G401.6 (cell line): ENCODE measurements around the gene EMX1.
"Not testable (repeated sequence)": the region's sequence is repeated elsewhere in the genome, so short reads cannot be mapped to it uniquely, and the experiment has no call there.

Experiments
- FAIRE-seq: peaks from 2 replicates; lab custom pipeline; 2012; peaks lifted over from hg19 to GRCh38; lab: Jason Lieb, UNC

Gene EMX1

GRCh38 chr2:72900191-72900825 lies 17.0 kb upstream of the EMX1 start:
- no peak for FAIRE-seq

- no peak for FAIRE-seq
Observed at GRCh38 chr2:72901426-72901825, 15.9 kb upstream of the EMX1 start.

- not testable (repeated sequence) for FAIRE-seq
Observed at GRCh38 chr2:72907369-72907768, 9.9 kb upstream of the EMX1 start.

- FAIRE-seq = no peak
Observed at GRCh38 chr2:72908741-72909140, 8.6 kb upstream of the EMX1 start.

GRCh38 chr2:72911256-72911655 lies 6.1 kb upstream of the EMX1 start:
- FAIRE-seq = no peak

GRCh38 chr2:72913486-72914205 lies 3.7 kb upstream of the EMX1 start:
- FAIRE-seq = no peak

GRCh38 chr2:72914206-72914559 lies 3.1 kb upstream of the EMX1 start:
- no peak for FAIRE-seq

DNA sequence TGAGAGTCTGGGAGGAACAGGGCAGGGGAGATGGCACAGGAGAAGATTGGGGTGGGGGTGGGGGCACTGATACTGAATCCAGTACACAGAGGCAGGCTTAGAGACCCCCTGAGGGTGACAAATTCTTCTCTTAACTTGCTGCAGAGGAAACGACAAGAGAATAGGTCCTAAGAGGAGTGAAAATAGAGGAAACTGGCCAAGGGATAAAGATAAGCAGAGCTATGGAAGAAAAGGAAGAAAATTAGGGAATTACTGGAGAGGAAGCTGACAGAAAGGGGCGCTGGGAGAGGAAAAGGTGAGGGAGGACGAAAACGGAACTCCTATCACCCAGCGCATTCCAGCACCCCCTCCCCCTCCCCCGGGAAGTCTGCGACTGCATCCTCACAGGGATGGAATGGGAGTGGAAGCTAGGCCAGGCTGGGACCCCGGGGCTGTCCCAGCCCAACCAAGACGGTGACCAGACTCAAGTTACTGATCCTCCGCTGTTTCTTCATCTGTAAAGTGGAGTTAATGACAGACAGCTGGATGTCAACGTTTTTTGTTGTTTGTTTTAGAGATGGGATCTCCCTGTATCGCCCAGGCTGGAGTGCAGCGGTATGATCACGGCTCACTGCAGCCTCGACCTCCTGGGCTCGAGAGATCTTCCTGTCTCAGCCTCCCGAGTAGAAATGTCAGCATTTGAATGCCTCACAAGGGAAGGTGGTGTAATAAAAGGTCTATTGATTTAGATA lies 2.6 kb upstream of the EMX1 start:
- no peak for FAIRE-seq

DNA sequence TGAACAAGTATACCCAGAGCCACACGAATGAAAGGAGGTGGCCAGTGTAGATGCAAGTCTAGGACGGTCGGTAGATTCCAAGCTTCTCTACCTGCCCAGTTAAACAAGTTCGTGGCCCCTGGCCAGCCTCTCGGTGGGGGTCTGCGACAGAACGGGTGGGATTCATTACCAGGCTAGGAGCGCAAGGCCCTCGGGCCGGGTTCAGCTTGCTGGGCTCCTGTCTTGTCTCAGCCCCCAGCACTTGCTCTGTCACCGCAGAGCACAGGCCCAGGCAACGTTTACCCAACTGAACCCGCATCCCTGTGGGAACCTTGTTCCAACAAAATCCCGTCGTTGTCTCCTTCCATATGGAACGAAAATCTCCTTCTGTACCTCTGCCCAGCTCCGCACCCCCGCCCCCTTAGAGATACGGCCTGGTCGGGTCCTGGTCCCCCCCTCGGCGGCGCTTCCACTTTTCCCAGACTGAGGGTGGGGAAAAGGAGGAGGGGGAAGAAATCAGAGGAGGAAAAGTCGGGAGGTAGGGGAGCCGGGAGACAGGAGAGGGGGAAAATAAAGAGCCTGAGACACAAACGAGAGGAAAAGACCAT lies 1.9 kb upstream of the EMX1 start:
- no peak for FAIRE-seq

DNA sequence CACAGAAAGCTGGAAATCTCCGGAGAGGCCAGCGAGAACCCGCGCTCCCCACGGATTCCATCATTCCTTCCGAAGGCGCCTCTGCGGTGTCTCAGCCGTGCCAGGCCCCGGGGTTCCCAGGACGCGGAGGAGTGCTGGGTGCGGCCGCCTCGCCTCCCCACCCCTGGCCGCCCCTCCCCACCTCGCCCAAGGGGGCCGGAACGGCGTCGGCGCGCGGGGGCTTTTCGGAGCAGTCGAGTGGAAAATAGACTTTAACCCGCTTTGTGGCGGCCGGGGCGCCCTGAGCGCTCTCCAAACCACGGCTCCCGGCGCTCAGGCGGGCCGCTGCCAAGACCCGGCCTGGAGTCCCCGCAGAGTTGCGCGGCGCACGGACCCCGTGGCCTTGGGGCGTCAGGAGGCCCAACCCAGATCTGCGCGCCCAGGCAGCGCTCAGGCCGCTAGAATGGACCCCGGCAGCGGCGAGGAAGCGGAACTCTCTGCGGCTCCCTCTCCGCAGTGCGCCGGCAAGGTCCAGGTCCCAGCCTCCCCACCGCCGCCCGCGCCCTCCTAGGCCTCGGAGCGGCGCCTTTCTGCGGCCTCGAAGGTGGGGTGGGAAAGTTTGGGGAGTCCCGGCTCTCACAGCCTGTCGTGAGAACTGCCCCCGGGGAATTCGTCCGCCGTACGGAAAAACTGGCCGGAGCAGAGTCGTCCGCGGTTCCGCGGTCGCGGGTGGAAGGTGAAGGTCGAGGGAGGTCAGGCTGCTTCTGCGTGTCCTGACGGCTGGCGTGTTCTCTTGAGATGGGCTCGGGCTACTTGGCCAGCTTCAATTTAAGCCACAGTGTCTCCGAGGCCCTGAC lies 1.2 kb upstream of the EMX1 start:
- no peak for FAIRE-seq

- FAIRE-seq = no peak
Observed at GRCh38 chr2:72916743-72917137, 579 bp upstream of the EMX1 start.

DNA sequence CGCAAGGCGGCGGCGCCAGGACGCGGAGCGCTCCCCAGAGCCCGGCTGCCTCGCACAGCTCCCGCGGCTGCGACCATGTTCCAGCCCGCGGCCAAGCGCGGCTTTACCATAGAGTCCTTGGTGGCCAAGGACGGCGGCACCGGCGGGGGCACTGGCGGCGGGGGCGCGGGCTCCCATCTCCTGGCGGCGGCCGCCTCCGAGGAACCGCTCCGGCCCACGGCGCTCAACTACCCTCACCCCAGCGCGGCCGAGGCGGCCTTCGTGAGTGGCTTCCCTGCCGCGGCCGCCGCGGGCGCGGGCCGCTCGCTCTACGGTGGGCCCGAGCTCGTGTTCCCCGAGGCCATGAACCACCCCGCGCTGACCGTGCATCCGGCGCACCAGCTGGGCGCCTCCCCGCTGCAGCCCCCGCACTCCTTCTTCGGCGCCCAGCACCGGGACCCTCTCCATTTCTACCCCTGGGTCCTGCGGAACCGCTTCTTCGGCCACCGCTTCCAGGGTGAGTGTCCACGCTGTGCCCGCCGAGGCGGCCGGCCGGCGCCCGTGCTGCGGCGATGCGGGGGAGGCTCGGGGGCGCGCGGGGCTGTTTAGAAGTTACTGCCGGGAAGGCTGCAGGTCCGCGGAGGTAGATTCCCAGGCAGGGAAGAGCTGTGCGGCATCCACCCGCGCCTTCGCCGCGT lies 696 bp downstream of the EMX1 start:
- FAIRE-seq = no peak

DNA sequence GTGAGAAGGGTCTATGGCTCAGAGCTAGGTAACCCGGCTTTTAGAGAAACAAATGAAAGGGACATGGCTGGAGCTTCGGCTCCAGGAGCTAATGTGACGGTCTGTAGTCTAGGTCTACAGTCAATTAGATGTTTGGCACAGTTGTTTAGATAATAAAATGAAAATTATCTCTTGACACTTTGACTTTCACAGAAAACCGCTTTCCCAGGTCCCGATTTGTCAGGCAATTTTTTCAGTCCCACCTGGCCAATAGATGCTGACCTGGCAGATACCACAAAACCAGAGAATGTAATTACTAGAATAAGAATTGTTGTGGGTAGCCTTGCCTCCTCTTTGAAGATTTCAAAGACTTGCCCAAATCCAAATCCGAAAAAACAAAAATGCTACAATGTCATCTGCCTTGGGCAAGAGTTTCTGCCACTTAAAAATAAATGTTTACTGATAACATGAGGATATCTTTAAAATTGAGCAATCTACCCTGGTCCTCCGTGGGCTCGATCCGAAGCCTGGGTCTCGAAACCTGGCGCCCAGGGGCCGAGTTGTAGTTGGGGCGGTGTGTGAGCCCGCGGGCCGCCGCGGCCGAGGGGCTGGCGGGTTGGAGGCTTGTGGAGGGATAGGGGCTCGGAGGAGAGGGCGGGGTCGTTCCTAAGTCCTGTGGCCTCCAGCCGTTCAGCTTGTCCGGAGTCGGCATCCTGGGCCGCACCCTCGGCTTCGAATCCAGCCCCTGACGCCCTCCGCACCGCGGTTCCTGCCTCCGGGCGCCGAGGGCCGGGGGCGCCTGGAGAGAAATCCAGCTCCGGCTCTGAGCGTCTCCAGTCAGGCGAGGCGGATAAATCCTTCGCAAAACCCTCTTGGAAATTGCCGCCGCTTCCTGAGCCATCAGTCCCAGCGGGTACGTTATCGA lies 2.3 kb downstream of the EMX1 start:
- no peak for FAIRE-seq

DNA sequence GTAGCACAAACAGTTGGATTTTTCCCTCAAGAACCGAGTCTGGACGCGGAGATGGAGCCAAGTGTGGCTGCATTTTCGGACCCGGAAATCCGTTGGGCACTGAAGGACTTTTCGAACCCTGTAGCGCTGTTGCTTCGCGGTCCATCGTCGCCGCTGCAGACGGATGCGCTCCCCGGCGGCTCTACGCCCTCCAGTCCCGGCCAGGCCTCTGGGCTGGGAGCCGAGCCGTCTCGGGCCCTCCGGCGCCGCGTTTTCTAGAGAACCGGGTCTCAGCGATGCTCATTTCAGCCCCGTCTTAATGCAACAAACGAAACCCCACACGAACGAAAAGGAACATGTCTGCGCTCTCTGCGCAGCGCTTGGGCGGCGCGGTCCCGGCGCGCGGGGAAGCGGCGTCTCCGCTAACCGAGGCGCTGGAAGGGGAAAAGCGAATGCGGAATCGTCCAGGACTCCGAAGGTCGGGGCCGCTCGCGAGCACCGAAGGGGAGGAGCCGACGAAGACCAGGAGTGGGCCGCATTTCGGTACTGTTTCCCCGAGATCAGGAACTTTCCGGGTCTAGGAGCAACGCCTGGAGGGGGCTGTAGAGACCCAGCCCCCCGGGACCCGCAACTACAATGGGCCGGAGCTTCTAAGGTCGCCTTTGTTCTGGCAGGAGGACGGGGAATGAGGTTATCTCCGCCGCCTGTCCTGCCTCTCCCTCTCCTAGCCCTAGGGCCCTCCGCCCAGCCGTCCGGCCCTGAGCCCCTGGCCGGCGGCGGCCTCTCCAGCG lies 3.2 kb downstream of the EMX1 start:
- FAIRE-seq = no peak

DNA sequence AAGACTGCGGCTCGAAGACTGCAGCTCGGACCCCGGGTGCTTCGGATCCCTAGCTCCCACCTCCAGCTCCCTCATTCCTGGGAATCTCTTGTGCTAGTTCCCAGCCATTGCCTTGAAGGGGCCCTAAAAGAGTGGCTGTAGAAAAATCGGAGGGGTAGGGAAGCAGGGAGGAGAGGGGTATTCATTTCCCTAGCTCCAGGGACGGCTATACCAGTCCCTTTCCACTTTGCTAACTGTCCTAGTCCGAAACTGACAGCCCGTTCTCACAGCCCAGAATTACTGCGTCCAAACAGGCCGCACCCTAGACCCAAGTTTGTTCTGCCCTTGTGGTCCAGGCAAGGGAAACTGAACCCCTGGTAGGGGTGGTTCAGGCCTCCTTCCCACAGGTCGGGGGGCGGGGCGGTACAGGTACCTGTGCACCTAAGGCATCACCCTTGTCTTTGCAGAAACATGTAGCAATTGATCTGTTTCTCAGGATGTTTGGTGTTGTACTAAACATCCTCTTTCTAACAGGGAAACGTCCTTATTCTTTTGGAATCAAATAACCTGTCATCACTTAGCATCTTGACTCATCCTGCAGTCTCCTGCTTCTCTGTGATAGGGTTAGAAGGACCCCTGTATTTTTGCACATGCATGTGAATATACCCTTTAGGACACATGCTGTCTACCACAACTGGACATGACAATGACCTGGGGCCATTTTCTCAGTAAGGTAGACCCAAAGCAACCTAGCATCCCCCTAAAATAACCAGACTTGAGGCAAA lies 4.0 kb downstream of the EMX1 start:
- FAIRE-seq = no peak

DNA sequence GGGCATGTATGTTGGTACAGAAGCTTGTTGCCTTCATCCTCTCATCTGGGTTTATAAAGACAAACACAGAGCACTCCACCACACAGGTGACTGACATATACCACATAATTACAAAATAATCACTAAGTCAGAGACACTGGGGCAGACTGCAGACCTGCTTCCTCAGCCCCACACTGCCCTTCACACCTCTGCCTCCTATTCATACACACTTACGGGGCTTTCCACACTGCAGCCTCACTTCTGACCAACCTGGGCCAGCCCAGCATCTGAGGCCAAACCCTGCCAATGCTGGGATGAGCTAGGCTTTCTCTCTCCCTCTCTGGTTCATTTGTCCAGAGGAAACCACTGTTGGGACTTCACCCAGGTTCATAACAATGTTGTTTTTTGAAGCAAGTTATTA lies 4.5 kb downstream of the EMX1 start:
- no peak for FAIRE-seq

DNA sequence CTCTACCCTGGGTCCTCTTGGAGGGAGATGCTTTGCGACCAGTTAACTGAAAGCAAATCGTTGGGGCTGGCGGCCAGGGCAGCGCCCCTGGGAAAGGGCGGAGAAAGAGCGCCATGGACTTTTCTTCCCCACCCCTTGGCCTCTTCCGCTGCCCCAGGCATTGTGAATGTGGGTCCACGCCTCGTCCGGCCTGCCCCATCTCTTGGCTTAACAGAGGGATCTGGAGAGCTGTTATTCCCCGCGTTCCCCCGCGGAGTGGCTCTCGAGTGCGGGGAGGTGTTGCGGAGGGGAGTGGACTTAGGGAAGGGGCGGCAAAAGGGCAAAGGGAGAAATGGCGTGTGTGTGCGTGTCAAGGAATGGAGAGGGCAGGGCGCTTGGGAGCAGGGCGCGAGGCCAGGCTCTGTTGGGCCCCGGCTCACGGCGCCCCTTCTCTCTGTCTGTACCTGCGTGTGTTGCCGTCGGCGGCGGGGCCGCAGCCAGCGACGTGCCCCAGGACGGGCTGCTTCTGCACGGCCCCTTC lies 6.6 kb downstream of the EMX1 start:
- no peak for FAIRE-seq

GRCh38 chr2:72924353-72925240 lies 7.3 kb downstream of the EMX1 start:
- no peak for FAIRE-seq
